Lower lobe of right lung (tissue), 2 donors: Measurements from ENCODE around the gene GPR75. TPM values are rescaled to one million over a fixed set of nuclear protein-coding genes. Genes with fewer than 3 reads are reported as not detected.
"Not testable (repeated sequence)": the region's sequence is repeated elsewhere in the genome, so short reads cannot be mapped to it uniquely, and the experiment has no call there.

Source experiments
- ATAC-seq, 2 donors: fragments of 200-7000 bp; cut with Tn5 transposase; one replicate each; pipeline ENCODE4 v1.9.1; 2020 to 2022; ENCODE audit warnings: mild to moderate bottlenecking in 2 of 2, moderate library complexity in 2 of 2
- DNase-seq: peaks from one replicate; pipeline ENCODE4 v3.0.0-alpha.2; 2020
- H3K27ac ChIP-seq: fragments of 200-600 bp; one replicate; pipeline ENCODE4 v1.8.0; 2022
- H3K27me3 ChIP-seq: fragments of 200-600 bp; one replicate; pipeline ENCODE4 v1.8.0; 2022; ENCODE audit warnings: low read depth
- H3K36me3 ChIP-seq: fragments of 200-600 bp; one replicate; pipeline ENCODE4 v1.8.0; 2022; ENCODE audit warnings: mild to moderate bottlenecking
- H3K4me1 ChIP-seq: fragments of 200-600 bp; one replicate; pipeline ENCODE4 v1.8.0; 2022
- H3K4me3 ChIP-seq: fragments of 200-600 bp; one replicate; pipeline ENCODE4 v1.8.0; 2022; ENCODE audit warnings: mild to moderate bottlenecking
- H3K9me3 ChIP-seq: fragments of 200-600 bp; one replicate; pipeline ENCODE4 v1.8.0; 2022
- CTCF ChIP-seq: fragments of 200-600 bp; IDR thresholded peaks from one replicate; pipeline ENCODE4 v1.8.0; 2022; ENCODE audit warnings: antibody characterized with exemption, mild to moderate bottlenecking
- intact Hi-C: fragments of 100-400 bp; cut with DNase I; formaldehyde crosslinking; loops from one replicate; pipeline ENCODE4 v1.11.0; 2022
- total RNA-seq: library from RNA; stranded (reverse); fragmentation: NEBNext Ultra II Directional; extraction: Animal tissue kit (Norgen Biotek cat#: 25700); gene quantifications from one replicate; pipeline ENCODE4 v1.2.1, GENCODE V29; 2021
- donor health status: DM: no; HTN: yes; CAD: no; lungs with severe emphysema.

GPR75 gene
- total RNA-seq, 1 donor from 2014 or later, result 3.2 TPM

- TF ChIP-seq CTCF, result no peak
- Histone ChIP-seq H3K4me3 (no peak overlapping the region), H3K36me3 (peaks cover 7% of the 10 kb centered on the region), H3K9me3 (no peaks in the 10 kb centered on the region), H3K4me1 (peaks cover 7% of the 10 kb centered on the region), H3K27ac (peak overlapping the region; percentile 28), H3K27me3 (no peaks in the 10 kb centered on the region)
- intact Hi-C loops, result no loop called here
- ATAC-seq (peak; percentile 62 to 68), DNase-seq (no peak)
Measured at GRCh38 chr2:53826587-53827397, 33.0 kb downstream of the GPR75 start.

- peak overlapping the region; percentile 28 for H3K27ac ChIP-seq
- intact Hi-C loops, result no loop called here
- H3K27me3 ChIP-seq, result no peaks in the 10 kb centered on the region
- H3K4me1 ChIP-seq, result peaks cover 7% of the 10 kb centered on the region
- H3K4me3 ChIP-seq, result no peak overlapping the region
- no peak for TF ChIP-seq CTCF
- H3K36me3 ChIP-seq, result peaks cover under 1% of the 10 kb centered on the region
- no peak for DNase-seq
- ATAC-seq, result no peak
- H3K9me3 ChIP-seq, result no peaks in the 10 kb centered on the region
Measured at GRCh38 chr2:53826030-53826410, 33.7 kb downstream of the GPR75 start.

- peaks cover 14% of the 10 kb centered on the region for H3K36me3 ChIP-seq
- H3K9me3 ChIP-seq, DNase-seq, H3K4me1 ChIP-seq, H3K4me3 ChIP-seq, H3K27me3 ChIP-seq, intact Hi-C loops, ATAC-seq, H3K27ac ChIP-seq: not testable (repeated sequence)
- peak; percentile 26 for TF ChIP-seq CTCF
Measured at GRCh38 chr2:53823639-53824038, 36.1 kb downstream of the GPR75 start.

- no peak for ATAC-seq
- no peak for DNase-seq
- Histone ChIP-seq H3K4me3 (no peak overlapping the region), H3K27ac (no peak overlapping the region), H3K4me1 (peaks cover 6% of the 10 kb centered on the region), H3K27me3 (no peaks in the 10 kb centered on the region), H3K36me3 (peaks cover 32% of the 10 kb centered on the region), H3K9me3 (no peaks in the 10 kb centered on the region)
- intact Hi-C loops, result no loop called here
- no peak for TF ChIP-seq CTCF
Measured at GRCh38 chr2:53821810-53822209, 38.0 kb downstream of the GPR75 start.

- Histone ChIP-seq H3K27me3 (no peaks in the 10 kb centered on the region), H3K4me3 (no peak overlapping the region), H3K36me3 (peaks cover 43% of the 10 kb centered on the region), H3K27ac (no peak overlapping the region), H3K9me3 (no peaks in the 10 kb centered on the region), H3K4me1 (no peaks in the 10 kb centered on the region)
- intact Hi-C loops, result no loop called here
- DNase-seq, result no peak
- TF ChIP-seq CTCF, result no peak
- ATAC-seq, result peak in 1 of 2 donors; percentile 54
Measured at GRCh38 chr2:53820711-53821110, 39.1 kb downstream of the GPR75 start.
